HL-60 (cell line): Measurements from ENCODE around the gene CCL26.

Source experiments
- DNase-seq, 2 experiments: peaks; one replicate each; pipeline ENCODE4 v3.0.0-alpha.2; 2010 to 2020; ENCODE audit warnings: low read depth in 1 of 2, low spot score in 1 of 2
- H3K27ac ChIP-seq: fragments of 250-450 bp; sonication (Bioruptor Pico); replicated peaks from 2 replicates; pipeline ENCODE4 v1.5.1; 2020; ENCODE audit warnings: mild to moderate bottlenecking, moderate library complexity
- H3K27me3 ChIP-seq: fragments of 250-450 bp; sonication (Bioruptor Pico); 2 replicates; pipeline ENCODE4 v1.5.1; 2021; ENCODE audit warnings: mild to moderate bottlenecking, moderate library complexity; ENCODE audit not compliant: insufficient read depth, poor library complexity, severe bottlenecking
- H3K4me3 ChIP-seq: replicated peaks from 2 replicates; pipeline ENCODE4 v1.5.1; 2011; ENCODE audit warnings: mild to moderate bottlenecking, control low read depth, low read length; ENCODE audit not compliant: insufficient read depth
- GABPA ChIP-seq: IDR thresholded peaks from 2 replicates; pipeline ENCODE4 v1.6.1; 2012; ENCODE audit warnings: low read depth
- POLR2AphosphoS5 ChIP-seq: IDR thresholded peaks from 2 replicates; pipeline ENCODE4 v1.6.1; 2012; ENCODE audit warnings: low read depth
- REST ChIP-seq: IDR thresholded peaks from 2 replicates; pipeline ENCODE4 v1.6.1; 2012; ENCODE audit warnings: low read depth; ENCODE audit not compliant: insufficient replicate concordance
- SPI1 ChIP-seq: IDR thresholded peaks from 2 replicates; pipeline ENCODE4 v1.6.1; 2012; ENCODE audit warnings: low read depth, mild to moderate bottlenecking, borderline replicate concordance
- TF ChIP-seq, protein P1 (sequence below): IDR thresholded peaks from one replicate; pipeline ENCODE4 v1.5.1; 2011; ENCODE audit warnings: low read length, control low read depth, inconsistent platforms; ENCODE audit not compliant: insufficient read depth

Gene CCL26

DNA sequence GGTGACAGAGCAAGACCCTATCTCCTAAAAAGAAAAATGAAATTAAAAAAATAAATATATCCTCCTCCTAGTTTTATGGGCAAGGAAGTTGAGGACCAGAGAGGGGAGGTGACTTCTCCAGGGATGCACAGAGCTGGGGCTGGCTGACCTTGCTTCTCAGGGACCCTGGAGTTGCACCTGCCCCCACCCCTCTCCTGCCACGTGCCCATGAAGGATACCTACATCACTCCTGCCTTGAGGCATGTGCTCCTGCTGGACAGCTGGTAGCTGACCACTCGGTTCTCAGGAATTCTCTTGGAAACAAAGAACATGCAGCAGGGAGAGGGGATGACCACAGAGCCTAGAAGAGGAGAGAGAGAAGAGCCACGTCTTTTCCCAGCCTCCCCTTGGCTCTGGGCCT, 41.1 kb upstream of the CCL26 start:
- TF ChIP-seq POLR2AphosphoS5 (no peak), SPI1 (no peak), GABPA (no peak), REST (no peak)
- TF ChIP-seq, protein P1, sequence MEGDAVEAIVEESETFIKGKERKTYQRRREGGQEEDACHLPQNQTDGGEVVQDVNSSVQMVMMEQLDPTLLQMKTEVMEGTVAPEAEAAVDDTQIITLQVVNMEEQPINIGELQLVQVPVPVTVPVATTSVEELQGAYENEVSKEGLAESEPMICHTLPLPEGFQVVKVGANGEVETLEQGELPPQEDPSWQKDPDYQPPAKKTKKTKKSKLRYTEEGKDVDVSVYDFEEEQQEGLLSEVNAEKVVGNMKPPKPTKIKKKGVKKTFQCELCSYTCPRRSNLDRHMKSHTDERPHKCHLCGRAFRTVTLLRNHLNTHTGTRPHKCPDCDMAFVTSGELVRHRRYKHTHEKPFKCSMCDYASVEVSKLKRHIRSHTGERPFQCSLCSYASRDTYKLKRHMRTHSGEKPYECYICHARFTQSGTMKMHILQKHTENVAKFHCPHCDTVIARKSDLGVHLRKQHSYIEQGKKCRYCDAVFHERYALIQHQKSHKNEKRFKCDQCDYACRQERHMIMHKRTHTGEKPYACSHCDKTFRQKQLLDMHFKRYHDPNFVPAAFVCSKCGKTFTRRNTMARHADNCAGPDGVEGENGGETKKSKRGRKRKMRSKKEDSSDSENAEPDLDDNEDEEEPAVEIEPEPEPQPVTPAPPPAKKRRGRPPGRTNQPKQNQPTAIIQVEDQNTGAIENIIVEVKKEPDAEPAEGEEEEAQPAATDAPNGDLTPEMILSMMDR, result no peak
- Histone ChIP-seq H3K4me3 (no peak overlapping the region), H3K27ac (no peak overlapping the region), H3K27me3 (no peaks in the 10 kb centered on the region)
- DNase-seq, result no peak

- no peak overlapping the region for H3K27ac ChIP-seq
- no peak for DNase-seq
- no peak for TF ChIP-seq GABPA
- TF ChIP-seq, protein P1, result no peak
- TF ChIP-seq POLR2AphosphoS5, result no peak
- no peak for TF ChIP-seq SPI1
- H3K27me3 ChIP-seq, result no peaks in the 10 kb centered on the region
- H3K4me3 ChIP-seq, result no peak overlapping the region
These were observed 40.1 kb upstream of the CCL26 start for GRCh38 chr7:75811894-75812678.

DNA sequence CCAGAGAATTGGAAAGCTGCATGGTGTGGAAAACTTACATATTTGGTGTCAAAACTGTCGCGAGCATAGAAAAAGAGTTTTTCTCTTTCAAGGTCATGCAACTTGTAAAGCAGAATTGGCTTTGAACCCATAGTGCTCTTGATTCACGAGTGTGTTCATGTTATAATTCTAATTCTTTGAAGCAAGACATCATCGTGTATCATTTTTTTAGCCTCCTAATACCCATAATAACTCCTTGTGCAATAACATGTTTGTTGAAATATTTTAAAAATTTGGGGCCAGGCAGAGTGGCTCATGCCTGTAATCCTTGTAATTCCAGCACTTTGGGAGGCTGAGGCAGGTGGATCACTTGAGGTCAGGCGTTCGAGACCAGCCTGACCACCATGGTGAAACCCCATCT, 37.4 kb upstream of the CCL26 start:
- H3K27me3 ChIP-seq, result no peaks in the 10 kb centered on the region
- H3K4me3 ChIP-seq, result no peak overlapping the region
- no peak for DNase-seq
- no peak overlapping the region for H3K27ac ChIP-seq
- TF ChIP-seq REST, result no peak
- TF ChIP-seq POLR2AphosphoS5, result no peak
- no peak for TF ChIP-seq GABPA
- TF ChIP-seq, protein P1, result no peak
- no peak for TF ChIP-seq SPI1

DNA sequence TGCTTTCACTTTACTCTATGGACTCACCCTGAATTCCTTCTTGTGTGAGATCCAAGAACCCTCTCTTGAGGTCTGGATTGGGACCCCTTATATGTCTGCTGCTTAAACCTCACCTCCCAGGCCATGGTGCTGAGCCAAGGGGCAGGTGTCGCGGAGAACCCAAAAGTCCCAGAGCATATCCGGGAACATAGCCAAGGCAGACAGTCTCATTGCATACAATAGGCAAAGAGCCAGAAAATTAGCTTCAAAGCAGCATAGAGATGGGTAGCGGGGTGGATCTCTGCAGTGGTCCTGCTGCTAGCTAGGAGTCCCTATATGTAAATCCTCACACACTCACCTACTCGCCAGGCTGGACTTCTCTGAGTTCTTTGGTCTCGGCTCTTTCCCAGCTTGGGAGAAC, 36.1 kb upstream of the CCL26 start:
- no peak for DNase-seq
- Histone ChIP-seq H3K27me3 (no peaks in the 10 kb centered on the region), H3K4me3 (no peak overlapping the region), H3K27ac (no peak overlapping the region)
- TF ChIP-seq, protein P1, result no peak
- TF ChIP-seq GABPA, result no peak
